ENCODE data around the gene TIMM10.

The TIMM10 gene
- total RNA-seq: 5.8 to 39.8 (median 10.4) reads per million in 3 experiments

GRCh38 chr11:57530596-57531507, at the start of gene TIMM10:
Gene TIMM10 (minus strand): TSS chr11:57530754. CDS start chr11:57530189, 565 bp downstream.
- DNase-seq: peak; percentile 97

GRCh38 chr11:57574061-57574460, 43.5 kb upstream of the TIMM10 start:
- DNase-seq: no peak

GRCh38 chr11:57571606-57572005, 41.1 kb upstream of the TIMM10 start:
- no peak for DNase-seq

- DNase-seq: peak; percentile 84
These were observed 37.8 kb upstream of the TIMM10 start for GRCh38 chr11:57568330-57568766.

- DNase-seq: peak; percentile 61
These were observed 37.2 kb upstream of the TIMM10 start, which contains the start of gene UBE2L6 for GRCh38 chr11:57567515-57568329. Gene UBE2L6 (minus strand): TSS chr11:57567672. CDS start chr11:57567611, 61 bp downstream.

- peak; percentile 44 for DNase-seq
These were observed 36.5 kb upstream of the TIMM10 start for GRCh38 chr11:57566905-57567514.

- peak; percentile 54 for DNase-seq
These were observed 35.7 kb upstream of the TIMM10 start for GRCh38 chr11:57566005-57566904.

- DNase-seq: no peak
These were observed 32.0 kb upstream of the TIMM10 start for GRCh38 chr11:57562596-57562995.

GRCh38 chr11:57560146-57560545, 29.6 kb upstream of the TIMM10 start:
- no peak for DNase-seq

- no peak for DNase-seq
These were observed 25.5 kb upstream of the TIMM10 start for GRCh38 chr11:57556041-57556440.

- DNase-seq: no peak
These were observed 24.8 kb upstream of the TIMM10 start for GRCh38 chr11:57555393-57555792.

GRCh38 chr11:57552479-57552878, 21.9 kb upstream of the TIMM10 start:
- no peak for DNase-seq

GRCh38 chr11:57551941-57552340, 21.4 kb upstream of the TIMM10 start:
- DNase-seq: no peak

GRCh38 chr11:57549983-57550382, 19.4 kb upstream of the TIMM10 start:
- DNase-seq: no peak

- no peak for DNase-seq
These were observed 17.4 kb upstream of the TIMM10 start for GRCh38 chr11:57547854-57548377.

GRCh38 chr11:57546869-57547475, 16.4 kb upstream of the TIMM10 start:
- no peak for DNase-seq

GRCh38 chr11:57546451-57546850, 15.9 kb upstream of the TIMM10 start:
- DNase-seq: no peak

- no peak for DNase-seq
These were observed 15.3 kb upstream of the TIMM10 start for GRCh38 chr11:57545883-57546282.

- DNase-seq: no peak
These were observed 14.0 kb upstream of the TIMM10 start for GRCh38 chr11:57544566-57544965.

GRCh38 chr11:57543593-57543992, 13.0 kb upstream of the TIMM10 start:
- DNase-seq: no peak

GRCh38 chr11:57542582-57542981, 12.0 kb upstream of the TIMM10 start:
- DNase-seq: no peak

Data from central memory CD4-positive, alpha-beta T cell (primary cell).